ENCODE results near the gene ZDHHC13. TPM values are rescaled to one million over a fixed set of nuclear protein-coding genes. Genes with fewer than 3 reads are reported as not detected.

ZDHHC13 gene
- total RNA-seq, 2 donors from 2014 or later, result 26.0 to 29.6 TPM

DNA sequence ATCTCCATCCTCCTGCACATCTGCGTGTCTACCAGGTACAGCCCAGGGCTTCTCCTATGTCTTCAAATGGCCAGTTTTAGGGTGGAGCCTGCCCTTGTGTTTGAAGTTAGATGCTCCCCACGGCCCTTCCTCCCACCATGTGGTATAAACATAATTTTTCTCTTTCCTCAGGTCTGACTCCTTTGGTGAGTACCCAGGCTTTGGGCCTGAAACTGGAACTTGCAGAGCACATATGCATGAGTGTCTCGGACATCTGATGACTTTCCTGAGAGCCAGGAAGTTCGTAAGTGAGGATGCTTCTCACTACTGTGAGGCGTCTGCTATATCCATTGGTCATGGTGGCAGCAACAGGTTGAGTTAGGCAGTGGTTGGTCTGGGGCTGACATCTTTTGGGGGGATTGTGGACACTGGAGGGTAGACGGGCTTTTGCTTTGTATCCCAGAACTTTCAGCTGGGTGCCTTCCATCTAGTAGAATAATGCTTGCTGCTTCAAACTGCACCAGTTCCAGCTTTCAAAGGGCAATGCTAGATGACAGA, 68.6 kb downstream of the ZDHHC13 start:
- H3K4me3 ChIP-seq (ENCODE audit: low read length), result no peak overlapping the region
- H3K4me1 Mint-ChIP-seq, result peaks cover 15% of the 10 kb centered on the region
- WGBS, 2 experiments (ENCODE audit: insufficient coverage in 1 of 2, insufficient read length in 1 of 2), result 77% methylated on average over 5 to 6 of the region's 6 CpGs
- H3K4me1 ChIP-seq (ENCODE audit: control insufficient read depth, insufficient read depth, low read length), result peaks cover 4% of the 10 kb centered on the region
- no peak overlapping the region for H3K4me3 Mint-ChIP-seq
- H3K36me3 ChIP-seq (ENCODE audit: control insufficient read depth, insufficient read depth, low read length), result no peaks in the 10 kb centered on the region
- no peak overlapping the region for H3K27ac Mint-ChIP-seq
- H3K9me3 ChIP-seq (ENCODE audit: control insufficient read depth, low read length), result no peaks in the 10 kb centered on the region
- no peak for DNase-seq
- H3K27me3 Mint-ChIP-seq (ENCODE audit: insufficient read depth), result peaks cover 11% of the 10 kb centered on the region
- H3K27ac ChIP-seq (ENCODE audit: low read depth, low read length), result no peak overlapping the region
- H3K9me3 Mint-ChIP-seq, result no peaks in the 10 kb centered on the region
- no peak overlapping the region for H3K9ac ChIP-seq (ENCODE audit: extremely low read depth, low read length, poor library complexity, severe bottlenecking)
- TF ChIP-seq, protein P1, sequence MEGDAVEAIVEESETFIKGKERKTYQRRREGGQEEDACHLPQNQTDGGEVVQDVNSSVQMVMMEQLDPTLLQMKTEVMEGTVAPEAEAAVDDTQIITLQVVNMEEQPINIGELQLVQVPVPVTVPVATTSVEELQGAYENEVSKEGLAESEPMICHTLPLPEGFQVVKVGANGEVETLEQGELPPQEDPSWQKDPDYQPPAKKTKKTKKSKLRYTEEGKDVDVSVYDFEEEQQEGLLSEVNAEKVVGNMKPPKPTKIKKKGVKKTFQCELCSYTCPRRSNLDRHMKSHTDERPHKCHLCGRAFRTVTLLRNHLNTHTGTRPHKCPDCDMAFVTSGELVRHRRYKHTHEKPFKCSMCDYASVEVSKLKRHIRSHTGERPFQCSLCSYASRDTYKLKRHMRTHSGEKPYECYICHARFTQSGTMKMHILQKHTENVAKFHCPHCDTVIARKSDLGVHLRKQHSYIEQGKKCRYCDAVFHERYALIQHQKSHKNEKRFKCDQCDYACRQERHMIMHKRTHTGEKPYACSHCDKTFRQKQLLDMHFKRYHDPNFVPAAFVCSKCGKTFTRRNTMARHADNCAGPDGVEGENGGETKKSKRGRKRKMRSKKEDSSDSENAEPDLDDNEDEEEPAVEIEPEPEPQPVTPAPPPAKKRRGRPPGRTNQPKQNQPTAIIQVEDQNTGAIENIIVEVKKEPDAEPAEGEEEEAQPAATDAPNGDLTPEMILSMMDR (conservative IDR thresholded peaks at IDR 0.05), result no peak
- H3K27me3 ChIP-seq (ENCODE audit: control insufficient read depth, insufficient read depth, low read length, poor library complexity, severe bottlenecking), result peaks cover 12% of the 10 kb centered on the region
- no peaks in the 10 kb centered on the region for H3K36me3 Mint-ChIP-seq (ENCODE audit: low read depth)

DNA sequence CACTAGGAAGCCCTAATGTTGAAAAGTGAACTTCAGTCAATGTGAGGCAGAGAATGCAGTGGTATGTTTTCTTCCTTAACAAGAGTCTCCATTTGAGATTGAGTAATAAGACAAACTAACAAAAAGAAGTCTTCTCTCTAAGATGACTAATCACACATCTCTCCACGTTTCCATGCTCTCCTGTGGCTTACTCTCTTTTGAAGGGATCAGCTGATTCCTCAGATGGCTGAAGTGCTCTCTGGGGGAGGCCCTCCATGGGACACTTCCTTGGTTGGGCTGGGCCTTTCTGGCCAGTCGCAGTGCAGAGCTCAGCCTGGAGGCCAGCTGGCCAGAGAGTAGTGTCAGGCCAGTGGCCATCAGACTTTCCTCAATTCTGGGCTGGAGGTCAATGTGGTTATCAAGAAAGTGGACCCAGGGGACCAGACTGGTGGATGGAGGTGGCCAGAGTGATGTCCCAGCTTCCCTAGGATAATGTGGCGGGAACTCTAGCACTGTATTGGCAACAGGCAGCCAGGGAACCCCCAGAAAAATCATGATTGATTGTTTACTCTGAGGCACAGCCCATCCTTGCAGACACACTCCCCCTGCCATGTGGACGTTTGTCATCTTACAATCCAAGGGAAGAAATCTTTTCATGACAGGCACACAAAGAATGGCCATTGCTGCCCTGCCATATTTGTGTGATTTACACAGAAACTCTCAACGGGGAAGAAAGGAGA, 70.3 kb downstream of the ZDHHC13 start:
- peak overlapping the region; percentile 84 for H3K27ac ChIP-seq (ENCODE audit: low read depth, low read length)
- H3K9ac ChIP-seq (ENCODE audit: extremely low read depth, low read length, poor library complexity, severe bottlenecking), result no peak overlapping the region
- H3K36me3 ChIP-seq (ENCODE audit: control insufficient read depth, insufficient read depth, low read length), result no peaks in the 10 kb centered on the region
- H3K4me1 ChIP-seq (ENCODE audit: control insufficient read depth, insufficient read depth, low read length), result peaks cover 4% of the 10 kb centered on the region
- 51 to 75% methylated on average over 5 of the region's 5 CpGs for WGBS, 2 experiments (ENCODE audit: insufficient coverage in 1 of 2, insufficient read length in 1 of 2)
- Mint-ChIP-seq H3K27ac (no peak overlapping the region), H3K27me3 (ENCODE audit: insufficient read depth) (peaks cover 13% of the 10 kb centered on the region), H3K36me3 (ENCODE audit: low read depth) (no peaks in the 10 kb centered on the region), H3K4me3 (no peak overlapping the region), H3K9me3 (no peaks in the 10 kb centered on the region), H3K4me1 (peaks cover 15% of the 10 kb centered on the region)
- no peaks in the 10 kb centered on the region for H3K9me3 ChIP-seq (ENCODE audit: control insufficient read depth, low read length)
- peaks cover 25% of the 10 kb centered on the region for H3K27me3 ChIP-seq (ENCODE audit: control insufficient read depth, insufficient read depth, low read length, poor library complexity, severe bottlenecking)
- H3K4me3 ChIP-seq (ENCODE audit: low read length), result no peak overlapping the region
- no peak for DNase-seq
- TF ChIP-seq, protein P1 (conservative IDR thresholded peaks at IDR 0.05), result no peak

DNA sequence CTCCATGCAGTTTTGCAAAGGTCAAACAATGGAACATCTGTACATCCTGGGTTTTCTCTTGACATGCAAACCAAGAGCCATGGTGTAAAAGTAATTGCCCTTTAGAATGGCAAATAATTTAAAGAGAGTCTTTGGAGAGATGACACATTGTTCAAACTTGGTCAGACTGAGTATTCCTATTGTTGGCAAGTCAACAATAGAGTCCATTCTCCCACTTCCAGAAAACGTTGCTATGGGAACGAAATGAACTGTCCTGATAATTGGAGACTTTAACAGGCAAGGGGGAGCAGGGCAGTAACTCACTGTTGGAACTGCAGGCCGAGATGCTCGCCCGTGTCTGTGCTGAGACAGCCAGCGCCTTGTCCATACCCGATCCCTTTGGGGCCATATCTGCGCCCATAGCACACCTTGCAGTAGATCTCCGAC, 70.9 kb downstream of the ZDHHC13 start:
- Histone ChIP-seq H3K27ac (ENCODE audit: low read depth, low read length) (peak overlapping the region; percentile 84), H3K36me3 (ENCODE audit: control insufficient read depth, insufficient read depth, low read length) (no peaks in the 10 kb centered on the region), H3K9ac (ENCODE audit: extremely low read depth, low read length, poor library complexity, severe bottlenecking) (no peak overlapping the region), H3K9me3 (ENCODE audit: control insufficient read depth, low read length) (no peaks in the 10 kb centered on the region), H3K27me3 (ENCODE audit: control insufficient read depth, insufficient read depth, low read length, poor library complexity, severe bottlenecking) (peaks cover 29% of the 10 kb centered on the region), H3K4me1 (ENCODE audit: control insufficient read depth, insufficient read depth, low read length) (peaks cover 4% of the 10 kb centered on the region), H3K4me3 (ENCODE audit: low read length) (no peak overlapping the region)
- DNase-seq, result no peak
- Mint-ChIP-seq H3K4me3 (no peak overlapping the region), H3K4me1 (peaks cover 15% of the 10 kb centered on the region), H3K36me3 (ENCODE audit: low read depth) (no peaks in the 10 kb centered on the region), H3K27me3 (ENCODE audit: insufficient read depth) (peaks cover 13% of the 10 kb centered on the region), H3K9me3 (no peaks in the 10 kb centered on the region), H3K27ac (no peak overlapping the region)
- whole genome bisulfite sequencing, 2 experiments (ENCODE audit: insufficient coverage in 1 of 2, insufficient read length in 1 of 2), result 90 to 91% methylated on average over 5 to 9 of the region's 9 CpGs
- TF ChIP-seq, protein P1 (conservative IDR thresholded peaks at IDR 0.05), result no peak
